ENCODE data around the gene PLCH1. TPM values are rescaled to one million over a fixed set of nuclear protein-coding genes. Genes with fewer than 3 reads are reported as not detected.

Gene PLCH1
- total RNA-seq, 1 donor from 2014 or later, result 1.3 TPM

GRCh38 chr3:155548195-155548594 is 196.7 kb downstream of the PLCH1 start:
- no peak for DNase-seq (ENCODE audit: low spot score in 2 of 2, unreplicated experiment in 2 of 2)
- Mint-ChIP-seq H3K4me1 (no peaks in the 10 kb centered on the region), H3K4me3 (no peak overlapping the region), H3K36me3 (no peaks in the 10 kb centered on the region), H3K27me3 (ENCODE audit: low read depth) (no peaks in the 10 kb centered on the region), H3K9me3 (peaks cover 3% of the 10 kb centered on the region), H3K27ac (no peak overlapping the region)
- TF ChIP-seq CTCF (IDR thresholded peaks at IDR 0.05; ENCODE audit: unreplicated experiment), result no peak

GRCh38 chr3:155535098-155535497 is 209.8 kb downstream of the PLCH1 start:
- Mint-ChIP-seq H3K27me3 (ENCODE audit: low read depth) (no peaks in the 10 kb centered on the region), H3K27ac (no peak overlapping the region), H3K4me3 (no peak overlapping the region), H3K9me3 (peaks cover 56% of the 10 kb centered on the region), H3K4me1 (no peaks in the 10 kb centered on the region), H3K36me3 (peaks cover 2% of the 10 kb centered on the region)
- TF ChIP-seq CTCF (IDR thresholded peaks at IDR 0.05; ENCODE audit: unreplicated experiment), result no peak
- DNase-seq (ENCODE audit: low spot score in 2 of 2, unreplicated experiment in 2 of 2), result no peak

- peaks cover 2% of the 10 kb centered on the region for H3K36me3 Mint-ChIP-seq
- no peaks in the 10 kb centered on the region for H3K27me3 Mint-ChIP-seq (ENCODE audit: low read depth)
- TF ChIP-seq CTCF (IDR thresholded peaks at IDR 0.05; ENCODE audit: unreplicated experiment), result no peak
- H3K27ac Mint-ChIP-seq, result no peak overlapping the region
- no peak for DNase-seq (ENCODE audit: low spot score in 2 of 2, unreplicated experiment in 2 of 2)
- no peak overlapping the region for H3K4me3 Mint-ChIP-seq
- no peaks in the 10 kb centered on the region for H3K4me1 Mint-ChIP-seq
- H3K9me3 Mint-ChIP-seq, result peaks cover 19% of the 10 kb centered on the region
These were observed 216.3 kb downstream of the PLCH1 start for GRCh38 chr3:155528579-155528978.

- no peak overlapping the region for H3K4me3 Mint-ChIP-seq
- TF ChIP-seq CTCF (IDR thresholded peaks at IDR 0.05; ENCODE audit: unreplicated experiment), result no peak
- H3K27ac Mint-ChIP-seq, result no peak overlapping the region
- no peaks in the 10 kb centered on the region for H3K36me3 Mint-ChIP-seq
- H3K27me3 Mint-ChIP-seq (ENCODE audit: low read depth), result no peaks in the 10 kb centered on the region
- peaks cover 2% of the 10 kb centered on the region for H3K4me1 Mint-ChIP-seq
- DNase-seq (ENCODE audit: low spot score in 2 of 2, unreplicated experiment in 2 of 2), result no peak
- H3K9me3 Mint-ChIP-seq, result peaks cover 1% of the 10 kb centered on the region
These were observed 219.5 kb downstream of the PLCH1 start for GRCh38 chr3:155525324-155525833.

GRCh38 chr3:155520463-155520862 is 224.4 kb downstream of the PLCH1 start:
- Mint-ChIP-seq H3K27ac (no peak overlapping the region), H3K27me3 (ENCODE audit: low read depth) (no peaks in the 10 kb centered on the region), H3K9me3 (no peaks in the 10 kb centered on the region), H3K4me3 (no peak overlapping the region), H3K4me1 (peaks cover 8% of the 10 kb centered on the region), H3K36me3 (no peaks in the 10 kb centered on the region)
- TF ChIP-seq CTCF (IDR thresholded peaks at IDR 0.05; ENCODE audit: unreplicated experiment), result no peak
- no peak for DNase-seq (ENCODE audit: low spot score in 2 of 2, unreplicated experiment in 2 of 2)

- Mint-ChIP-seq H3K27me3 (ENCODE audit: low read depth) (no peaks in the 10 kb centered on the region), H3K4me3 (no peak overlapping the region), H3K36me3 (no peaks in the 10 kb centered on the region), H3K27ac (no peak overlapping the region), H3K9me3 (no peaks in the 10 kb centered on the region), H3K4me1 (peaks cover 8% of the 10 kb centered on the region)
- DNase-seq (ENCODE audit: low spot score in 2 of 2, unreplicated experiment in 2 of 2), result no peak
- TF ChIP-seq CTCF (IDR thresholded peaks at IDR 0.05; ENCODE audit: unreplicated experiment), result no peak
These were observed 225.8 kb downstream of the PLCH1 start for GRCh38 chr3:155519078-155519477.

Measured in mesothelial cell of epicardium (in vitro differentiated cells).